Liver (tissue), 9 donors: ENCODE data around the gene YWHAB. TPM values are rescaled to one million over a fixed set of nuclear protein-coding genes. Genes with fewer than 3 reads are reported as not detected.

Source experiments
- DNase-seq: peaks from one replicate; pipeline ENCODE4 v3.0.0-alpha.2; 2017; ENCODE audit warnings: low spot score
- H3K27ac ChIP-seq, 2 donors: one replicate each; pipeline ENCODE4 v1.7.0; 2013; ENCODE audit warnings: inconsistent platforms in 2 of 2, low read length in 2 of 2, control low read depth in 1 of 2, low read depth in 1 of 2, mild to moderate bottlenecking in 1 of 2
- H3K27me3 ChIP-seq, 4 donors: one replicate each; pipeline versions ENCODE4 v1.6.1 to v1.7.0; 2013; ENCODE audit warnings: low read length in 3 of 4, inconsistent platforms in 1 of 4, mild to moderate bottlenecking in 1 of 4, moderate library complexity in 1 of 4; ENCODE audit not compliant: control insufficient read depth in 4 of 4, insufficient read depth in 4 of 4
- H3K36me3 ChIP-seq, 4 donors: one replicate each; pipeline versions ENCODE4 v1.6.1 to v1.7.0; 2013; ENCODE audit warnings: low read length in 3 of 4, mild to moderate bottlenecking in 3 of 4, low read depth in 1 of 4, moderate library complexity in 1 of 4; ENCODE audit not compliant: control insufficient read depth in 4 of 4, insufficient read depth in 3 of 4
- H3K4me1 ChIP-seq, 4 donors: one replicate each; pipeline versions ENCODE4 v1.6.1 to v1.7.0; 2013; ENCODE audit warnings: low read length in 3 of 4, mild to moderate bottlenecking in 3 of 4, moderate library complexity in 1 of 4; ENCODE audit not compliant: control insufficient read depth in 4 of 4, insufficient read depth in 4 of 4
- H3K4me3 ChIP-seq, 3 donors: one replicate each; pipeline versions ENCODE4 v1.6.1 to v1.7.0; 2013; ENCODE audit warnings: low read length in 3 of 3, control low read depth in 1 of 3, low read depth in 1 of 3, mild to moderate bottlenecking in 1 of 3
- H3K9ac ChIP-seq, 2 donors: one replicate each; pipeline ENCODE4 v1.7.0; 2013; ENCODE audit warnings: low read length in 2 of 2, mild to moderate bottlenecking in 2 of 2, moderate library complexity in 2 of 2, control low read depth in 1 of 2, low read depth in 1 of 2
- H3K9me3 ChIP-seq, 4 donors: one replicate each; pipeline versions ENCODE4 v1.6.1 to v1.7.0; 2013; ENCODE audit warnings: low read length in 3 of 4; ENCODE audit not compliant: control insufficient read depth in 4 of 4
- FOXA1 ChIP-seq: IDR thresholded peaks from 2 replicates; pipeline ENCODE4 v1.6.1; 2016; ENCODE audit warnings: antibody characterized with exemption
- FOXA2 ChIP-seq: IDR thresholded peaks from 2 replicates; pipeline ENCODE4 v1.6.1; 2016; ENCODE audit warnings: antibody characterized with exemption
- GABPA ChIP-seq, 2 donors: IDR thresholded peaks in 1 of 2; conservative IDR thresholded peaks in 1 of 2; 2 replicates each; pipeline ENCODE4 v1.6.1; 2016; ENCODE audit warnings: antibody characterized with exemption in 2 of 2, mild to moderate bottlenecking in 1 of 2, moderate library complexity in 1 of 2
- HNF4A ChIP-seq, 2 donors: conservative IDR thresholded peaks; 2 replicates each; pipeline ENCODE4 v1.6.1; 2016; ENCODE audit warnings: antibody characterized with exemption in 2 of 2, mild to moderate bottlenecking in 2 of 2
- HNF4G ChIP-seq: IDR thresholded peaks from 2 replicates; pipeline ENCODE4 v1.6.1; 2016; ENCODE audit warnings: antibody characterized with exemption
- JUND ChIP-seq, 2 donors: IDR thresholded peaks; 2 replicates each; pipeline ENCODE4 v1.6.1; 2016; ENCODE audit warnings: antibody characterized with exemption in 2 of 2
- NR2F2 ChIP-seq: IDR thresholded peaks from 2 replicates; pipeline ENCODE4 v1.6.1; 2016; ENCODE audit warnings: antibody characterized with exemption
- RAD21 ChIP-seq, 2 donors: IDR thresholded peaks; 2 replicates each; pipeline ENCODE4 v1.6.1; 2016; ENCODE audit warnings: antibody characterized with exemption in 2 of 2, mild to moderate bottlenecking in 2 of 2
- SP1 ChIP-seq: IDR thresholded peaks from 2 replicates; pipeline ENCODE4 v1.6.1; 2018; ENCODE audit warnings: antibody characterized with exemption, mild to moderate bottlenecking
- TAF1 ChIP-seq: conservative IDR thresholded peaks from 2 replicates; pipeline ENCODE4 v1.6.1; 2016; ENCODE audit warnings: antibody characterized with exemption, mild to moderate bottlenecking
- YY1 ChIP-seq: IDR thresholded peaks from 2 replicates; pipeline ENCODE4 v1.6.1; 2016; ENCODE audit warnings: antibody characterized with exemption, mild to moderate bottlenecking
- WGBS: extraction: QIAGEN DNeasy Blood & Tissue Kit; methylation state at CpG from one replicate; pipeline ENCODE4 v1.1.7; 2013; 5-methylcytosine and 5-hydroxymethylcytosine counted together
- polyA plus RNA-seq, 2 donors: library from polyadenylated mRNA; stranded (reverse) in 1 of 2; unstranded in 1 of 2; fragments of 200-250 nt in 1 of 2; fragments of >200 nt in 1 of 2; fragmentation: Nextera tagmentation in 1 of 2; extraction: Ambion mirVana in 1 of 2; gene quantifications; one replicate each; pipeline versions ENCODE4 v1.2.1 to v1.2.3, GENCODE V29; 2013 to 2015
- total RNA-seq, 2 donors: library from RNA; depleted of rRNA; stranded (reverse); fragments of >200 nt; gene quantifications; one replicate each; pipeline ENCODE4 v1.2.3, GENCODE V29; 2014
- TF ChIP-seq, protein P1 (sequence below): IDR thresholded peaks from 2 replicates; pipeline ENCODE4 v1.6.1; 2016; ENCODE audit warnings: antibody characterized with exemption
- TF ChIP-seq, protein P2 (sequence below): fragments of 150-350 bp; IDR thresholded peaks from 2 replicates; pipeline ENCODE4 v1.5.1; 2017; ENCODE audit warnings: improper control_type of control experiment, low read depth, low read length; ENCODE audit not compliant: missing input control
- TF ChIP-seq, protein P3 (sequence below): IDR thresholded peaks from 2 replicates; pipeline ENCODE4 v1.6.1; 2016; ENCODE audit warnings: antibody characterized with exemption
- TF ChIP-seq, protein P4 (sequence below): IDR thresholded peaks from 2 replicates; pipeline ENCODE4 v1.6.1; 2016; ENCODE audit warnings: antibody characterized with exemption
- donor health status: healthy.
- donor health status: healthy.
- donor health status: healthy.
- donor health status: healthy.
- donor health status: healthy.

The YWHAB gene
- total and polyA plus RNA-seq, 4 donors, result 41.6 to 86.5 (median 43.3) TPM

DNA sequence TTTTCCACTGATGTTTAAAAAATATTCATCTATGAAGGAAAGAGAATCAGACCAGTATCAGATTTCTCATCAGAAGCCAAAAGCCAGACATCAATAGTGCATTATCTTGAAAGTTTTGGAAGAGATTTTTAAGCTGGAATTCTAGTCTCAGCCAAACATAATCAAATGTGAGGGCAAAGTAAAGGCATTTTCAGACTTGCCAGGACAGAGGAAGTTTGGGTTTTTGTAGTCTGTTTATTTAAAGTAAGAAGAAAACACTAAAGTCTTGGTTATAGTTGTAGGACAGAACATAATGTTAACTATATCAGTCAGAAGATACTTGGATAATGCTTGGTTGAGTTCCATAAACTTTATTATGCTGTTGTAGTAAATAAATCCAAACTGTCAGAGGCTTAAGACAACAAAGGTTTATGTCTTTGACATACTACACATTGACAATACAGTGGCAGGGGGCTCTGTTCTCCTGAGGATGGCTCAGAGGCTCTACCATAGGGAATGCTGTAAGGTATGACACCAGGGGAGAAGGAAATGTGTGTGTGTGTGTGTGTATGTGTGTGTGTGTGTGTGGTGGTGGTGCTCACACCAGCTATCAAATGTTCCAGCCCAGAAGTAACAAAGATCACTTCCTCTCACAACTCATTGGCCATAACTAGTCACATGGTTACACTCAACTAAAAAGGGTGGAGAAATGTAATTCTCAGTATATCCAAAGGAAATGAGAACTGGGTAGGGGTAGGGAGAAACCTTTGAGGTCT lies 26.7 kb upstream of the YWHAB start:
- H3K4me3 ChIP-seq, result no peak overlapping the region
- H3K9me3 ChIP-seq, result no peaks in the 10 kb centered on the region
- H3K4me1 ChIP-seq, result no peaks in the 10 kb centered on the region
- H3K27ac ChIP-seq, result no peak overlapping the region
- H3K36me3 ChIP-seq, result no peaks in the 10 kb centered on the region
- DNase-seq, result no peak
- TF ChIP-seq HNF4A (conservative IDR thresholded peaks at IDR 0.05), result no peak
- TF ChIP-seq, protein P1, sequence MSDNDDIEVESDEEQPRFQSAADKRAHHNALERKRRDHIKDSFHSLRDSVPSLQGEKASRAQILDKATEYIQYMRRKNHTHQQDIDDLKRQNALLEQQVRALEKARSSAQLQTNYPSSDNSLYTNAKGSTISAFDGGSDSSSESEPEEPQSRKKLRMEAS, result no peak
- no peak for TF ChIP-seq SP1
- no peak for TF ChIP-seq FOXA1
- no peak for TF ChIP-seq NR2F2
- TF ChIP-seq TAF1, result no peak
- no peak for TF ChIP-seq FOXA2
- TF ChIP-seq, protein P2, sequence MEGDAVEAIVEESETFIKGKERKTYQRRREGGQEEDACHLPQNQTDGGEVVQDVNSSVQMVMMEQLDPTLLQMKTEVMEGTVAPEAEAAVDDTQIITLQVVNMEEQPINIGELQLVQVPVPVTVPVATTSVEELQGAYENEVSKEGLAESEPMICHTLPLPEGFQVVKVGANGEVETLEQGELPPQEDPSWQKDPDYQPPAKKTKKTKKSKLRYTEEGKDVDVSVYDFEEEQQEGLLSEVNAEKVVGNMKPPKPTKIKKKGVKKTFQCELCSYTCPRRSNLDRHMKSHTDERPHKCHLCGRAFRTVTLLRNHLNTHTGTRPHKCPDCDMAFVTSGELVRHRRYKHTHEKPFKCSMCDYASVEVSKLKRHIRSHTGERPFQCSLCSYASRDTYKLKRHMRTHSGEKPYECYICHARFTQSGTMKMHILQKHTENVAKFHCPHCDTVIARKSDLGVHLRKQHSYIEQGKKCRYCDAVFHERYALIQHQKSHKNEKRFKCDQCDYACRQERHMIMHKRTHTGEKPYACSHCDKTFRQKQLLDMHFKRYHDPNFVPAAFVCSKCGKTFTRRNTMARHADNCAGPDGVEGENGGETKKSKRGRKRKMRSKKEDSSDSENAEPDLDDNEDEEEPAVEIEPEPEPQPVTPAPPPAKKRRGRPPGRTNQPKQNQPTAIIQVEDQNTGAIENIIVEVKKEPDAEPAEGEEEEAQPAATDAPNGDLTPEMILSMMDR, result no peak
- TF ChIP-seq RAD21 (IDR thresholded peaks at IDR 0.05), result no peak
- TF ChIP-seq, protein P3, sequence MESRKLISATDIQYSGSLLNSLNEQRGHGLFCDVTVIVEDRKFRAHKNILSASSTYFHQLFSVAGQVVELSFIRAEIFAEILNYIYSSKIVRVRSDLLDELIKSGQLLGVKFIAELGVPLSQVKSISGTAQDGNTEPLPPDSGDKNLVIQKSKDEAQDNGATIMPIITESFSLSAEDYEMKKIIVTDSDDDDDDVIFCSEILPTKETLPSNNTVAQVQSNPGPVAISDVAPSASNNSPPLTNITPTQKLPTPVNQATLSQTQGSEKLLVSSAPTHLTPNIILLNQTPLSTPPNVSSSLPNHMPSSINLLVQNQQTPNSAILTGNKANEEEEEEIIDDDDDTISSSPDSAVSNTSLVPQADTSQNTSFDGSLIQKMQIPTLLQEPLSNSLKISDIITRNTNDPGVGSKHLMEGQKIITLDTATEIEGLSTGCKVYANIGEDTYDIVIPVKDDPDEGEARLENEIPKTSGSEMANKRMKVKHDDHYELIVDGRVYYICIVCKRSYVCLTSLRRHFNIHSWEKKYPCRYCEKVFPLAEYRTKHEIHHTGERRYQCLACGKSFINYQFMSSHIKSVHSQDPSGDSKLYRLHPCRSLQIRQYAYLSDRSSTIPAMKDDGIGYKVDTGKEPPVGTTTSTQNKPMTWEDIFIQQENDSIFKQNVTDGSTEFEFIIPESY, result no peak
- TF ChIP-seq, protein P4, sequence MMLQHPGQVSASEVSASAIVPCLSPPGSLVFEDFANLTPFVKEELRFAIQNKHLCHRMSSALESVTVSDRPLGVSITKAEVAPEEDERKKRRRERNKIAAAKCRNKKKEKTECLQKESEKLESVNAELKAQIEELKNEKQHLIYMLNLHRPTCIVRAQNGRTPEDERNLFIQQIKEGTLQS, result no peak
- no peak for TF ChIP-seq YY1
- H3K9ac ChIP-seq, result no peak overlapping the region
- H3K27me3 ChIP-seq, result no peaks in the 10 kb centered on the region

DNA sequence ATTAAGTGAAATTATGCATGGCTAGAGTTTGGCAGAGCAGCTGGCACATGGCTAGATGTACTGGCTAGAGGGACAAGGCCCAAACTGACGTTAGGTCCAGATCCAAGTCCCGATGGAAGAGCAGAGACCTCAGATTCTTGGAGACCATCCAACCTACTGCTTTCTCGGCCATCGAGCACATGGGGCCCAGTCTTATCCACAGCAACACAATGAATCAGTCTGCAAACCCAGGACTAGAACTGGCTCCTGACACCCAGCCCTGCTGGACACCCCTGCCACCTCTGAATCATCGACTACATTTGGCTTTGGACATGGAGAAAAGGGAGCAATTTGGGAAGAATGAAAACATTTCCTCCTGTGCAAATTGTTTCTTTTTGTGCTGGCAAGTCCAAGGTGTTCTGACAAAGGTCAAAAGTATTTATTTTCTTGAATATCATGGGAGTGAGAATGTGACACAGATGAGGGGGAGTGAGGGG lies 23.9 kb upstream of the YWHAB start:
- Histone ChIP-seq H3K9me3 (no peaks in the 10 kb centered on the region), H3K27ac (no peak overlapping the region), H3K36me3 (no peaks in the 10 kb centered on the region), H3K27me3 (no peaks in the 10 kb centered on the region), H3K4me1 (no peaks in the 10 kb centered on the region), H3K9ac (no peak overlapping the region), H3K4me3 (no peak overlapping the region)
- TF ChIP-seq, protein P4, result no peak
- TF ChIP-seq YY1, result no peak
- TF ChIP-seq, protein P1, result no peak
- TF ChIP-seq JUND (IDR thresholded peaks at IDR 0.05), result no peak
- TF ChIP-seq NR2F2, result no peak
- TF ChIP-seq RAD21 (IDR thresholded peaks at IDR 0.05), result no peak
- TF ChIP-seq HNF4G, result no peak
- TF ChIP-seq FOXA1, result no peak
- TF ChIP-seq GABPA (IDR thresholded peaks at IDR 0.05 in 1 of 2, conservative IDR thresholded peaks at IDR 0.05 in 1 of 2), result no peak
- TF ChIP-seq FOXA2, result no peak
- no peak for DNase-seq
- 38% methylated on average over 5 of the region's 5 CpGs for WGBS
